Thyroid gland (tissue), 4 donors: Measurements from ENCODE around the gene ST8SIA5. TPM values are rescaled to one million over a fixed set of nuclear protein-coding genes. Genes with fewer than 3 reads are reported as not detected.

Source experiments
- DNase-seq, 2 donors: peaks; one replicate each; pipeline ENCODE4 v3.0.0-alpha.2; 2019
- H3K27ac ChIP-seq, 3 donors: fragments of 200-600 bp; sonication (generic); 1 replicate in 2 of 3; 2 replicates in 1 of 3; pipeline ENCODE4 v1.5.1; 2016 to 2019; ENCODE audit warnings: mild to moderate bottlenecking in 1 of 3, moderate library complexity in 1 of 3
- H3K27me3 ChIP-seq: fragments of 200-600 bp; sonication (generic); one replicate; pipeline ENCODE4 v1.5.1; 2019
- H3K36me3 ChIP-seq, 2 donors: fragments of 200-600 bp; sonication (generic); one replicate each; pipeline ENCODE4 v1.5.1; 2016 to 2019
- H3K4me1 ChIP-seq, 2 donors: fragments of 200-600 bp; sonication (generic); one replicate each; pipeline ENCODE4 v1.5.1; 2017 to 2019
- H3K4me3 ChIP-seq, 3 donors: fragments of 200-600 bp; sonication (generic); replicated peaks in 1 of 3; 1 replicate in 2 of 3; 2 replicates in 1 of 3; pipeline ENCODE4 v1.5.1; 2016; ENCODE audit warnings: mild to moderate bottlenecking in 1 of 3
- H3K9me3 ChIP-seq: fragments of 200-600 bp; sonication (generic); one replicate; pipeline ENCODE4 v1.5.1; 2017
- POLR2A ChIP-seq, 2 donors: fragments of 450-650 bp; IDR thresholded peaks; one replicate each; pipeline ENCODE4 v1.6.1; 2017; ENCODE audit warnings: antibody characterized with exemption in 2 of 2, mild to moderate bottlenecking in 2 of 2, moderate library complexity in 1 of 2
- WGBS, 2 donors: methylation state at CpG; one replicate each; pipeline ENCODE4 v1.1.5; 2017; 5-methylcytosine and 5-hydroxymethylcytosine counted together
- intact Hi-C: fragments of 100-400 bp; cut with DNase I; formaldehyde crosslinking; loops from one replicate; pipeline ENCODE4 v1.15.1; 2023
- total RNA-seq, 4 donors: library from RNA; depleted of rRNA; stranded (reverse); fragments of >200 nt; gene quantifications; one replicate each; pipeline ENCODE4 v1.2.3, GENCODE V29; 2016
- TF ChIP-seq, protein P1 (sequence below), 6 experiments: fragments of 200-600 bp in 3 of 6; fragments of 450-650 bp in 3 of 6; sonication (generic) in 3 of 6; IDR thresholded peaks; one replicate each; pipeline ENCODE4 v1.5.1; 2016 to 2019; ENCODE audit warnings: antibody characterized with exemption in 6 of 6, mild to moderate bottlenecking in 2 of 6, inconsistent platforms in 1 of 6, moderate library complexity in 1 of 6

Gene ST8SIA5
- total RNA-seq, 4 donors from 2014 or later: 0.04 to 1.2 (median 0.24) TPM; not detected in 1

DNA sequence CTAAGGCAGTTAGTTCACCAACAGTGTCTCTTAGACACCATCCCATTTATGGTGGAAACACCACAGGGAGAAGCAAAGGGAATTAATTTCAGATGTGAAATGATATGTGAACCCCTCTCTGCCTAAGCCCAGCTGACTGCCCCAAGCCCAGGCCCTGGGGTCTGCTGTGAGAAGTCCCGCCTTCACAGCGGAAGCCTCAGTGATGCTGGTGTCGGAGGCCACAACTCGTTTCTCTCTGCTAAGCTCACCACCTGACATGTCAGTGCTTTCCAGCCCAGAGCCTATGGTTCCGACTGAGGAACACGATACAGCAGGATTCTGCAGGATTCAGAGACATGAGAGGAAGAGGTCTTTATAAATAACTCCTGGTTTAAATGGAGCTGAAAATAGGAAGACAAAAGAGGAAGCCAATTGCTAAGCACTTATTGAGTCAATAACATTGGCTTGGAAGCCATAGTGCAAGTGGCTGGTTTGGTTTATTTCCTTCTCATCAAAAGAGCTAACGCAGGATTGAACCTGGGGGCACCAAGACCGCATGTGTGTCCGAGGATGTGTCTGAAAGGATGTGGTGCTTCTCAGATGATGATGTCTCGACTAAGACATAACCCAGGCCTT lies 78.0 kb downstream of the ST8SIA5 start:
- no peaks in the 10 kb centered on the region for H3K36me3 ChIP-seq
- H3K27ac ChIP-seq: peak overlapping the region; percentile 56 to 85 (median 78)
- no peaks in the 10 kb centered on the region for H3K9me3 ChIP-seq
- no peak for TF ChIP-seq POLR2A (IDR thresholded peaks at IDR 0.05)
- TF ChIP-seq, protein P1, sequence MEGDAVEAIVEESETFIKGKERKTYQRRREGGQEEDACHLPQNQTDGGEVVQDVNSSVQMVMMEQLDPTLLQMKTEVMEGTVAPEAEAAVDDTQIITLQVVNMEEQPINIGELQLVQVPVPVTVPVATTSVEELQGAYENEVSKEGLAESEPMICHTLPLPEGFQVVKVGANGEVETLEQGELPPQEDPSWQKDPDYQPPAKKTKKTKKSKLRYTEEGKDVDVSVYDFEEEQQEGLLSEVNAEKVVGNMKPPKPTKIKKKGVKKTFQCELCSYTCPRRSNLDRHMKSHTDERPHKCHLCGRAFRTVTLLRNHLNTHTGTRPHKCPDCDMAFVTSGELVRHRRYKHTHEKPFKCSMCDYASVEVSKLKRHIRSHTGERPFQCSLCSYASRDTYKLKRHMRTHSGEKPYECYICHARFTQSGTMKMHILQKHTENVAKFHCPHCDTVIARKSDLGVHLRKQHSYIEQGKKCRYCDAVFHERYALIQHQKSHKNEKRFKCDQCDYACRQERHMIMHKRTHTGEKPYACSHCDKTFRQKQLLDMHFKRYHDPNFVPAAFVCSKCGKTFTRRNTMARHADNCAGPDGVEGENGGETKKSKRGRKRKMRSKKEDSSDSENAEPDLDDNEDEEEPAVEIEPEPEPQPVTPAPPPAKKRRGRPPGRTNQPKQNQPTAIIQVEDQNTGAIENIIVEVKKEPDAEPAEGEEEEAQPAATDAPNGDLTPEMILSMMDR (IDR thresholded peaks at IDR 0.05): no peak
- 86 to 89% methylated on average over 10 of the region's 10 CpGs for WGBS, 2 donors
- no peak for DNase-seq
- intact Hi-C loops: no loop called here
- no peak overlapping the region for H3K4me3 ChIP-seq
- H3K27me3 ChIP-seq: no peaks in the 10 kb centered on the region
- H3K4me1 ChIP-seq: peaks cover 26 to 31% of the 10 kb centered on the region in 2 donors

- Histone ChIP-seq H3K27ac (peak overlapping the region; percentile 56 to 85 (median 78)), H3K4me1 (peaks cover 26 to 31% of the 10 kb centered on the region in 2 donors), H3K4me3 (no peak overlapping the region), H3K27me3 (no peaks in the 10 kb centered on the region), H3K36me3 (no peaks in the 10 kb centered on the region), H3K9me3 (no peaks in the 10 kb centered on the region)
- WGBS, 2 donors: 17 to 42% methylated on average over 1 to 3 of the region's 3 CpGs
- DNase-seq: peak; percentile 51 to 74
- intact Hi-C loops: no loop called here
- TF ChIP-seq, protein P1 (IDR thresholded peaks at IDR 0.05): no peak
- peak in 1 of 2 donors; percentile 20 for TF ChIP-seq POLR2A (IDR thresholded peaks at IDR 0.05)
These were observed 78.8 kb downstream of the ST8SIA5 start for GRCh38 chr18:46678041-46678440.

- Histone ChIP-seq H3K9me3 (no peaks in the 10 kb centered on the region), H3K27me3 (no peaks in the 10 kb centered on the region), H3K4me3 (no peak overlapping the region), H3K27ac (peak overlapping the region; percentile 53 to 85 (median 56)), H3K4me1 (peaks cover 26 to 31% of the 10 kb centered on the region in 2 donors), H3K36me3 (no peaks in the 10 kb centered on the region)
- TF ChIP-seq, protein P1 (IDR thresholded peaks at IDR 0.05): peak in 3 of 6 experiments; percentile 29 to 35 (median 31)
- TF ChIP-seq POLR2A (IDR thresholded peaks at IDR 0.05): no peak
- intact Hi-C loops: no loop called here
- DNase-seq: peak; percentile 58 to 71
- 64 to 66% methylated on average over 2 of the region's 2 CpGs for WGBS, 2 donors
These were observed 79.2 kb downstream of the ST8SIA5 start for GRCh38 chr18:46677611-46678010.

DNA sequence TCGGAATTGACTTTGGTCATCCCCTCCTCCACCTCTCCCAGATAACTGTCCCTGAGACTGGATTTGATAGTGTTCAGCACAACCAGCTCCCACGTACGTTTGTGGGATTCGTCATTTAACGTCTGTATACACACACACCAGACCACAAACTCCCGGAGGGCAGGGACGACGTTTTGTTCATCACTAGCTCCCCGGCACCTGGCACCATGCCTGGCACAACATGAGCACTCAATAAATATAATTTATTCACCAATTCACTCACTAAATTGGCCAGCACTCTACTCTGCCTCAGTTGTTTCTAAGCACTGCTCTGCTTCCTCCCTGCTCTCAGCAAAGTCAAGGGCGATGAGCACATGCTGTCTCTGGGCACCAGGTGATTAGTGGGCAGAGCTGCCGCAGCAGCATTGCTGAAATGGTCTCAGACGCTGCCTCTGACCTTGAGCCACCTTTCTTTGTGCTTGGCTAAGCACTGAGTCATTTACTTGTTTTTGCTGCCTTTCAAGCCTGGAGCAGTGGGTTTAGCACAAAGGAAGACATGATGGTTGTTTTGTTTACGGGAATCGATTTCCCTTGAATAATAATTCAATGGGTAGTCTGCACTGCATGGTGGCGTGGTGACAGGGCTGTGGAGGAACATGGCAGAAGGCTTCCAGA lies 80.5 kb downstream of the ST8SIA5 start:
- intact Hi-C loops: no loop called here
- H3K36me3 ChIP-seq: no peaks in the 10 kb centered on the region
- no peaks in the 10 kb centered on the region for H3K27me3 ChIP-seq
- H3K4me3 ChIP-seq: no peak overlapping the region
- no peaks in the 10 kb centered on the region for H3K9me3 ChIP-seq
- TF ChIP-seq, protein P1 (IDR thresholded peaks at IDR 0.05): no peak
- TF ChIP-seq POLR2A (IDR thresholded peaks at IDR 0.05): no peak
- peak overlapping the region; percentile 53 to 85 (median 56) for H3K27ac ChIP-seq
- DNase-seq: peak; percentile 57 to 65
- 48 to 58% methylated on average over 15 of the region's 15 CpGs for WGBS, 2 donors
- H3K4me1 ChIP-seq: peaks cover 26 to 39% of the 10 kb centered on the region in 2 donors

GRCh38 chr18:46675112-46675511 lies 81.7 kb downstream of the ST8SIA5 start:
- Histone ChIP-seq H3K36me3 (no peaks in the 10 kb centered on the region), H3K9me3 (no peaks in the 10 kb centered on the region), H3K4me1 (peaks cover 26 to 34% of the 10 kb centered on the region in 2 donors), H3K27ac (no peak overlapping the region), H3K27me3 (no peaks in the 10 kb centered on the region), H3K4me3 (no peak overlapping the region)
- intact Hi-C loops: no loop called here
- WGBS, 2 donors: 88 to 92% methylated on average over 1 of the region's 1 CpG
- no peak for TF ChIP-seq POLR2A (IDR thresholded peaks at IDR 0.05)
- TF ChIP-seq, protein P1 (IDR thresholded peaks at IDR 0.05): no peak
- DNase-seq: no peak
